WTC11 (cell line): ENCODE results near the gene TSPAN5.

Experiments used
- GABPB1 ChIP-seq: sonication (generic); formaldehyde crosslinking; IDR thresholded peaks from 2 replicates; pipeline ENCODE4 v1.8.1; 2023; ENCODE audit warnings: mild to moderate bottlenecking, missing genetic modification reagents
- HMGA2 ChIP-seq: fragments of 250-450 bp; sonication (Bioruptor Pico); IDR thresholded peaks from 2 replicates; pipeline ENCODE4 v1.4.0; 2021; ENCODE audit warnings: mild to moderate bottlenecking, moderate library complexity
- ZNF263 ChIP-seq: sonication (generic); formaldehyde crosslinking; IDR thresholded peaks from 2 replicates; pipeline ENCODE4 v1.8.1; 2022; ENCODE audit warnings: low read depth, mild to moderate bottlenecking, moderate library complexity, missing genetic modification reagents
- ZNF396 ChIP-seq: fragments of 250-450 bp; sonication (Bioruptor Pico); IDR thresholded peaks from 2 replicates; pipeline ENCODE4 v1.8.0; 2021; ENCODE audit warnings: mild to moderate bottlenecking, moderate library complexity, borderline replicate concordance
- TF ChIP-seq, protein P1 (sequence below): fragments of 200-600 bp; IDR thresholded peaks from 2 replicates; pipeline ENCODE4 v1.8.0; 2022; ENCODE audit warnings: antibody characterized with exemption
- TF ChIP-seq, protein P2 (sequence below): sonication (generic); formaldehyde crosslinking; IDR thresholded peaks from 2 replicates; pipeline ENCODE4 v1.8.0; 2022; ENCODE audit warnings: mild to moderate bottlenecking, missing genetic modification reagents
- TF ChIP-seq, protein P3 (sequence below): sonication (generic); formaldehyde crosslinking; IDR thresholded peaks from 2 replicates; pipeline ENCODE4 v1.8.1; 2022; ENCODE audit warnings: missing genetic modification reagents, borderline replicate concordance
- TF ChIP-seq, protein P4 (sequence below): sonication (generic); formaldehyde crosslinking; IDR thresholded peaks from 2 replicates; pipeline ENCODE4 v1.8.0; 2022; ENCODE audit warnings: mild to moderate bottlenecking, missing genetic modification reagents

- TF ChIP-seq, protein P1, sequence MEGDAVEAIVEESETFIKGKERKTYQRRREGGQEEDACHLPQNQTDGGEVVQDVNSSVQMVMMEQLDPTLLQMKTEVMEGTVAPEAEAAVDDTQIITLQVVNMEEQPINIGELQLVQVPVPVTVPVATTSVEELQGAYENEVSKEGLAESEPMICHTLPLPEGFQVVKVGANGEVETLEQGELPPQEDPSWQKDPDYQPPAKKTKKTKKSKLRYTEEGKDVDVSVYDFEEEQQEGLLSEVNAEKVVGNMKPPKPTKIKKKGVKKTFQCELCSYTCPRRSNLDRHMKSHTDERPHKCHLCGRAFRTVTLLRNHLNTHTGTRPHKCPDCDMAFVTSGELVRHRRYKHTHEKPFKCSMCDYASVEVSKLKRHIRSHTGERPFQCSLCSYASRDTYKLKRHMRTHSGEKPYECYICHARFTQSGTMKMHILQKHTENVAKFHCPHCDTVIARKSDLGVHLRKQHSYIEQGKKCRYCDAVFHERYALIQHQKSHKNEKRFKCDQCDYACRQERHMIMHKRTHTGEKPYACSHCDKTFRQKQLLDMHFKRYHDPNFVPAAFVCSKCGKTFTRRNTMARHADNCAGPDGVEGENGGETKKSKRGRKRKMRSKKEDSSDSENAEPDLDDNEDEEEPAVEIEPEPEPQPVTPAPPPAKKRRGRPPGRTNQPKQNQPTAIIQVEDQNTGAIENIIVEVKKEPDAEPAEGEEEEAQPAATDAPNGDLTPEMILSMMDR = no peak
- TF ChIP-seq, protein P2, sequence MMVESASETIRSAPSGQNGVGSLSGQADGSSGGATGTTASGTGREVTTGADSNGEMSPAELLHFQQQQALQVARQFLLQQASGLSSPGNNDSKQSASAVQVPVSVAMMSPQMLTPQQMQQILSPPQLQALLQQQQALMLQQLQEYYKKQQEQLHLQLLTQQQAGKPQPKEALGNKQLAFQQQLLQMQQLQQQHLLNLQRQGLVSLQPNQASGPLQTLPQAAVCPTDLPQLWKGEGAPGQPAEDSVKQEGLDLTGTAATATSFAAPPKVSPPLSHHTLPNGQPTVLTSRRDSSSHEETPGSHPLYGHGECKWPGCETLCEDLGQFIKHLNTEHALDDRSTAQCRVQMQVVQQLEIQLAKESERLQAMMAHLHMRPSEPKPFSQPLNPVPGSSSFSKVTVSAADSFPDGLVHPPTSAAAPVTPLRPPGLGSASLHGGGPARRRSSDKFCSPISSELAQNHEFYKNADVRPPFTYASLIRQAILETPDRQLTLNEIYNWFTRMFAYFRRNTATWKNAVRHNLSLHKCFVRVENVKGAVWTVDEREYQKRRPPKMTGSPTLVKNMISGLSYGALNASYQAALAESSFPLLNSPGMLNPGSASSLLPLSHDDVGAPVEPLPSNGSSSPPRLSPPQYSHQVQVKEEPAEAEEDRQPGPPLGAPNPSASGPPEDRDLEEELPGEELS (CRISPR knock-in tag) = no peak
- TF ChIP-seq ZNF263 (CRISPR knock-in tag) (no peak), ZNF396 (CRISPR knock-in tag) (no peak), HMGA2 (CRISPR knock-in tag) (no peak), GABPB1 (CRISPR knock-in tag) (no peak)
- TF ChIP-seq, protein P3, sequence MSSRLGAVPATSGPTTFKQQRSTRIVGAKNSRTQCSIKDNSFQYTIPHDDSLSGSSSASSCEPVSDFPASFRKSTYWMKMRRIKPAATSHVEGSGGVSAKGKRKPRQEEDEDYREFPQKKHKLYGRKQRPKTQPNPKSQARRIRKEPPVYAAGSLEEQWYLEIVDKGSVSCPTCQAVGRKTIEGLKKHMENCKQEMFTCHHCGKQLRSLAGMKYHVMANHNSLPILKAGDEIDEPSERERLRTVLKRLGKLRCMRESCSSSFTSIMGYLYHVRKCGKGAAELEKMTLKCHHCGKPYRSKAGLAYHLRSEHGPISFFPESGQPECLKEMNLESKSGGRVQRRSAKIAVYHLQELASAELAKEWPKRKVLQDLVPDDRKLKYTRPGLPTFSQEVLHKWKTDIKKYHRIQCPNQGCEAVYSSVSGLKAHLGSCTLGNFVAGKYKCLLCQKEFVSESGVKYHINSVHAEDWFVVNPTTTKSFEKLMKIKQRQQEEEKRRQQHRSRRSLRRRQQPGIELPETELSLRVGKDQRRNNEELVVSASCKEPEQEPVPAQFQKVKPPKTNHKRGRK (CRISPR knock-in tag) = no peak
- TF ChIP-seq, protein P4, sequence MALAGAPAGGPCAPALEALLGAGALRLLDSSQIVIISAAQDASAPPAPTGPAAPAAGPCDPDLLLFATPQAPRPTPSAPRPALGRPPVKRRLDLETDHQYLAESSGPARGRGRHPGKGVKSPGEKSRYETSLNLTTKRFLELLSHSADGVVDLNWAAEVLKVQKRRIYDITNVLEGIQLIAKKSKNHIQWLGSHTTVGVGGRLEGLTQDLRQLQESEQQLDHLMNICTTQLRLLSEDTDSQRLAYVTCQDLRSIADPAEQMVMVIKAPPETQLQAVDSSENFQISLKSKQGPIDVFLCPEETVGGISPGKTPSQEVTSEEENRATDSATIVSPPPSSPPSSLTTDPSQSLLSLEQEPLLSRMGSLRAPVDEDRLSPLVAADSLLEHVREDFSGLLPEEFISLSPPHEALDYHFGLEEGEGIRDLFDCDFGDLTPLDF (CRISPR knock-in tag) = no peak
These were observed 12.7 kb upstream of the TSPAN5 start for GRCh38 chr4:98671131-98671530.
